Measurements from ENCODE around the gene MPP7. TPM values are rescaled to one million over a fixed set of nuclear protein-coding genes. Genes with fewer than 3 reads are reported as not detected.
"Not testable (repeated sequence)": the region's sequence is repeated elsewhere in the genome, so short reads cannot be mapped to it uniquely, and the experiment has no call there.

The MPP7 gene
- total and polyA plus RNA-seq, 2 of the 8 experiments (the other 6 are each of a cell fraction or from before 2014, with no cell fraction given), result 1.9 to 9.3 TPM

DNA sequence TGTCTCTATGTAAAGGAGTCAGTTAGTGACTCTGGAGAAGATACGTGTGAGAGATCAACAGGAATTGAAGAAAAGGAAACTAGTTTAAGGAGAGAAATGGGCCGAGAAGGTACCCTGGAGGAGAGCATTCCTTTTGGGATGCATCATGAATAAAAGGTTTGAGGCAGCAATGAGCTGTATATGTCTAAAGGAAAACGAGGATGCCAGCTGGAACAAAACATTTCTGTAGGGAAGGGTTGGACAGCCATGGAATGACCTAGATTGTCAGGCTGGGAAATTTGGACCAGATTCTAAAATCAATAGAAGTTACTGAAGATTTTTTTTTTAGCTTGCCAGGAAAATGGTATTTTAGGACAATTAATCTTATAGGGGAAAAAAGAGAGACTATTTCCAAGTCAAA lies 17.2 kb upstream of the MPP7 start (continued):
- TF ChIP-seq ATF3 (IDR thresholded peaks at IDR 0.05; ENCODE audit: insufficient read depth, low read depth, low read length) (no peak), BCL11A (IDR thresholded peaks at IDR 0.05; ENCODE audit: low read depth in 2 of 2, low read length in 2 of 2) (no peak), MAFK (IDR thresholded peaks at IDR 0.05; ENCODE audit: low read depth, low read length) (no peak)
- TF ChIP-seq, protein P1, sequence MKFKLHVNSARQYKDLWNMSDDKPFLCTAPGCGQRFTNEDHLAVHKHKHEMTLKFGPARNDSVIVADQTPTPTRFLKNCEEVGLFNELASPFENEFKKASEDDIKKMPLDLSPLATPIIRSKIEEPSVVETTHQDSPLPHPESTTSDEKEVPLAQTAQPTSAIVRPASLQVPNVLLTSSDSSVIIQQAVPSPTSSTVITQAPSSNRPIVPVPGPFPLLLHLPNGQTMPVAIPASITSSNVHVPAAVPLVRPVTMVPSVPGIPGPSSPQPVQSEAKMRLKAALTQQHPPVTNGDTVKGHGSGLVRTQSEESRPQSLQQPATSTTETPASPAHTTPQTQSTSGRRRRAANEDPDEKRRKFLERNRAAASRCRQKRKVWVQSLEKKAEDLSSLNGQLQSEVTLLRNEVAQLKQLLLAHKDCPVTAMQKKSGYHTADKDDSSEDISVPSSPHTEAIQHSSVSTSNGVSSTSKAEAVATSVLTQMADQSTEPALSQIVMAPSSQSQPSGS (IDR thresholded peaks at IDR 0.05; ENCODE audit: low read length), result no peak

DNA sequence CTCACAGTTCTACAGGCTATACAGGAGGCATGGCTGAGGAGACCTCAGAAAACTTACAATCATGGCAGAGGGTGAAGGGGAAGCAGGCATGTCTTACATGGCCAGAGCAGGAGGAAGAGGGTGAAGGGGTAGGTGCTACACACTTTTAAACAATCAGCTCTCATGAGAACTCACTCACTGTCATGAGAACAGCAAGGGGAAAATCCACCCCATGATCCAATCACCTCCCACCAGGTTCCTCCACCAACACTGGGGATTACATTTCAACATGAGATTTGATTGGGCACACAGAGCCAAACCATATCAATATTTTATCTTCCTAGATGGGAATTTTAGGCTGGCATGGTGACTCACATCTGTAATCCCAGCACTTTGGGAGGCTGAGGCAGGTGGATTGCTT lies 16.2 kb upstream of the MPP7 start:
- H3K23me2 ChIP-seq (ENCODE audit: low read depth, low read length), result not testable (repeated sequence)
- POLR2A ChIA-PET (ENCODE audit: partially characterized antibody), result interaction anchor here (0.9 kb wide), 1 partner anchor 17 kb away, joined by 4 read pairs; the partner anchor contains the start of gene MPP7

More for the DNA sequence above, 16.2 kb upstream of the MPP7 start:
- H2AFZ ChIP-seq (ENCODE audit: low read length); H3K4me3 ChIP-seq (ENCODE audit: extremely low read depth in 1 of 4, insufficient read depth in 2 of 4, low read depth in 3 of 4, low read length in 4 of 4); H4K5ac ChIP-seq (ENCODE audit: insufficient read length, low read depth, low read length); H3K36me3 ChIP-seq (ENCODE audit: control insufficient read depth in 2 of 4, insufficient read depth in 4 of 4, low read length in 3 of 4); H3K9me3 ChIP-seq (ENCODE audit: insufficient read depth in 2 of 2, low read depth in 1 of 2, low read length in 1 of 2); H4K91ac ChIP-seq (replicated peaks; ENCODE audit: insufficient read length, low read length); H4K20me1 ChIP-seq (replicated peaks in 1 of 2; ENCODE audit: control insufficient read depth in 1 of 2, insufficient read depth in 2 of 2, low read length in 2 of 2); H2BK12ac ChIP-seq (ENCODE audit: low read depth, low read length); H3K23ac ChIP-seq (ENCODE audit: insufficient read length); FAIRE-seq; H2BK20ac ChIP-seq (ENCODE audit: low read length); H3K9ac ChIP-seq (replicated peaks in 1 of 4; ENCODE audit: extremely low read depth in 1 of 4, low read depth in 3 of 4, low read length in 3 of 4); DNase-seq (ENCODE audit: low read depth in 1 of 2, low spot score in 2 of 2); H3K56ac ChIP-seq (replicated peaks; ENCODE audit: insufficient read length, low read depth, low read length); H3K27ac ChIP-seq (ENCODE audit: low read depth, low read length); H3K79me1 ChIP-seq (ENCODE audit: low read depth, low read length); H3K18ac ChIP-seq (ENCODE audit: extremely low read depth, low read length); H3K4me2 ChIP-seq (ENCODE audit: insufficient read depth in 1 of 2, low read depth in 2 of 2, low read length in 2 of 2); H2BK15ac ChIP-seq (ENCODE audit: low read length); H3K4me1 ChIP-seq (replicated peaks in 1 of 4; ENCODE audit: control insufficient read depth in 3 of 4, insufficient read depth in 4 of 4, low read length in 3 of 4); H2BK5ac ChIP-seq (ENCODE audit: low read depth, low read length); H3K27me3 ChIP-seq (replicated peaks in 1 of 4; ENCODE audit: control insufficient read depth in 3 of 4, extremely low read depth in 1 of 4, insufficient read depth in 3 of 4, low read length in 3 of 4); H2AK5ac ChIP-seq (ENCODE audit: low read depth, low read length); H3K14ac ChIP-seq (ENCODE audit: insufficient read length); H4K8ac ChIP-seq (ENCODE audit: extremely low read depth, insufficient read depth, low read length); CTCF ChIA-PET (ENCODE audit: partially characterized antibody); H3K4ac ChIP-seq (replicated peaks; ENCODE audit: insufficient read length, low read depth, low read length); H3K79me2 ChIP-seq (ENCODE audit: control insufficient read depth in 1 of 2, insufficient read depth in 2 of 2, low read length in 2 of 2); H2BK120ac ChIP-seq (replicated peaks; ENCODE audit: low read depth, low read length): not testable (repeated sequence)

All from H1 (cell line).